HG02763 (cell line): ENCODE data around the gene LTBR.

Source experiments
- ATAC-seq: cut with Tn5 transposase; IDR thresholded peaks from one replicate; pipeline ENCODE4 v1.9.1; 2021; ENCODE audit warnings: mild to moderate bottlenecking, moderate library complexity; ENCODE audit not compliant: unreplicated experiment

Gene LTBR

DNA sequence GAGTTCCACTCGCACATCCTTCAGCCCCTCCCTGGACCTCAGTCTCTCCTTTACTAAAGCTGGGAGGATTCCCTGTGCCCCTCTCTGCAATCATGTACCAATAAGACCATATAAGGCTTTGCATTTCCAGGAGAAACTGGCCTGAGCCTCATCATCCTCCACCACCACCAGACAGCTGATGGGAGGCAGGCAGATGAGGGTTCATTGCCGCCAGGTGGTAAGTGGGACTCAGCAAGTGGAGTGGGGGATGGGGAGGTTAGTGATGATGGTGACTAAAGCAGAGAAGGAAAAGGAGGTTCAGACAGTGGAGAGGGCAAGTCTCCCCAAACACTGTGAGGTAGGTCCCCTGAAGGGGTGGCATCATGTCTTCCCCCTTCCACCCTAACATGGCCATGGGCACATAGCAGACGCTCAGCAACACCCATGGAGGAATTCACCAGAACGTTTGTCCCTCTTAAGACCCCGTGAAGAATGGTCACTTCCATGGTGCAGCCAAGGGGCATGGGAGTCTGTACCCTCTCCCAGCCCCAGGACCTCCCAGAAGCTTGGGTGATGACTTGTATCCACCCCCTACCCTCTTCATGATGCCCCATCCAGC is 37.6 kb upstream of the LTBR start:
- ATAC-seq = no peak

DNA sequence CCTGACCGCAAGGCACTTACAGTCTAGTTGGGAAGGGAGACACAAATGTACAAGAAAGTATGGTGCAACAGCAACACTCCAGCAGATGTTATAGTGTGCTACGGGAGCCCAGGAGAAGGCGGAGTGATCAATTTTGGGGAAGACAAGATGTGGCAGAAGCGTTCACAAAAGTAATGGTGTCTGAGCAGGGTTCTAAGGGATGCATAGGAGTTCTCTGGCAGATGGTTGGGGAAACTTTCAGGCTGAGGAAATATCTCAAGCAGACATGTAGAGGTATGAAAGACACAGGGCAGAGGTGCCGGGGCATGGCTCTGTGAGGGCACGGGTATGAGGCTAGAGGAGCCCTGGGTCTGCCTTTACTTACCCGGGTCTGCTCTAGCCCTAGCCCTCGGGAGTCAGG is 37.0 kb upstream of the LTBR start:
- ATAC-seq = no peak

DNA sequence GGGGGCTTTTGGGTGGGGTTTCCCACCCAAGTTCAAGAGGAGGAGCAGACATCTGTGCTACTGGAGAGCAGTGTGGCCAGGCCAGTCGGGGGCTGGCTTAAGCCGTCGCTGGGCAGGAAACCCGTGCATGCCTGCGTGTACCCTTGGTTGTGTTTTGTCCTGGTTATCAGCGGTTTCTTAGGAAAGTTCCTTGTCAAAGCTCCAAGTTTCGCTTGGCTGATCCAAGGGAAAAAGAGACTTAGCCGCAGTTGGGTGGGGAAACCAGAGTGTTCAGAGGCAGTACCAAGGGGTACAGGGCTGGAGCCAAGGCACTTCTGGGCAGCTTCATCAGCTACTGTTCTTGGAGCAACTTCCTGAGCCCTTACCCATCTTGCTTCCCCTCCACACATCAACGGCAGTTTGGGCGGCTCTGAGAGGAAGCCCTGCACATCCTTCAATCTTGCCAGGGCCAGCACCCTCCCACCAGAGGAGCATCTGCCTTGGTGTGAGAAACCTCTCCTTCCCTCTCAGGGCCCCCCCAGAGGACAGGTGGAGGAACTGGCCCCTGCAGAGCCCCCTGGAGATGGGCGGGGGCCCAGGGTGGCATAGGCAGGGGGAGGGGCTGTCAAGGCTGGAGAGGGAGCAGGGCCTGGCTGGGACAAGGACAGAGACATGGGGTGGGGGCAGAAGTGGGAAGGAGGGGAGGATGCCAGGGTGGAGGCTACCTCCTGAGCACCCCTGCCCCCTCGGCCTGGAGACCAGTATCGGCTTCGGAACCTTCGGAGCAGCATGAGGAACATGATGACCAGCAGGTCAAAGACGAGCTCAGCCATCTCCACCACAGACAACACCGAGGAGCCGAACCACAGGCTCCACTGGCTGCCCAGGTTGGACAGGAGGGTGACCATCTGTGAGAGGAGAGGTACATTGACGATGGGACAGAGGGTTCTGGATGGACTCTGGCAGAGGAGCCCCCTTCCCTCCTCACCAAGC is 36.3 kb upstream of the LTBR start:
- no peak for ATAC-seq

DNA sequence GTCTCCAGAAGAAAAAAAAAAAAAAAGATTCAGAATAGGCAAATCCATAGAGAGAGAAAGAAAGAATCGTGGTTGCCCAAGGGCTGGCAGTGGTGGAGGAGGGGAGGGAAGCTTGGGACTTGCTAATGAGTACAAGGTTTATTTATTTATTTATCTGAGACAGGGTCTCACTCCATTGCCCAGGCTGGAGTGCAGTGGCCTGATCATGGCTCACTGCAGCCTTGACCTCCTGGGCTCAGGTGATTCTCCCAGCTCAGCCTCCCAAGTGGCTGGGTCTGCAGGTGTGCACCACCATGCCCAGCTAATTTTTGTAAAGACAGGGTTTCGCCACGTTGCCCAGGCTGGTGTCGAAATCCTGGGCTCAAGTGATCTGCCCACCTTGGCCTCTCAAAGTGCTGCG is 32.3 kb upstream of the LTBR start:
- no peak for ATAC-seq

DNA sequence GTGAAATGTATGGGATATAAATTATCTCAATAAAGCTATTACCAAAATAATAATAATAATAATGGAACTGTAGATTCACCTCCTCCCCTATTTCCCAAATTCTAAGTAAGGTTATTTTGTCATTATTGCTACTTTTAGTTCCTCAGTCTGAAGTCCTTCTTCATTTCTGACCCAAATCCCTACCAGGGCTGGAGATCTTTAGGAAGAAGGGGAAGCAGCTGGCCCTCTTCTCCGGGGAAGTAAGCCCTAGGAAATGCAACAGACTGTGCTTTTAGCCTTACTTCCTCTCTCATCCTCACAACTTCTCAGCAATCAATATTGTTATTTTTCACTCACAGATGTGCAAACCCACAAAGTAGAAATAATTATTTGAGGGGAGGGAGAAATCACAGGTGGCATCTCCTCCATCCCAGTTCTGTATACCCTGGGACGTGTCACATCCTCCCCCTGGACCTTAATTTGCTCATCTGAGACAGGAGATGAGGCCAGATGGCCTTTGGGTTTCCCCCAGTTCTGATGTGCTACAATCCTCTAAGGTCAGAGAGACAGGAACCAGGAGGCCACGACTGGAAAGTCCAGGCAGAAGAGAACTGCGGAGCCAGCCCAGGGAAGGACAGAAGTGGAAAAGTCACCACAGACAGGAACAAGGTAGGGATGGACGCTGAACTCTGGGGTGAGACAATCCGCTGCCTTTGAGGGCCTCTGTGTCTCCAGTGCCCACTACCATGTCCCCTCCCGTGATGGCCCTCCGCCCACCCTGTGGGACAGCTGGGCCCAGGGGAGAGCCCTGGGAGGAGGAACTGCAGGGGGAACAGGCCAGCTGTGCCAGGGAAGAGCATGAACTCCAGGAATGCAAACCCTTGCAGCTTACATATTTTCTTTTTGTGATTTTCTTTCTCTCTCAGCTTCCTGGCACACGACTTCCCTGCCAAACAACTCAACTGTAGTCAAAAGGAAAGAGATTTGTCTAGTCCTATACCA is 31.5 kb upstream of the LTBR start:
- ATAC-seq = no peak

DNA sequence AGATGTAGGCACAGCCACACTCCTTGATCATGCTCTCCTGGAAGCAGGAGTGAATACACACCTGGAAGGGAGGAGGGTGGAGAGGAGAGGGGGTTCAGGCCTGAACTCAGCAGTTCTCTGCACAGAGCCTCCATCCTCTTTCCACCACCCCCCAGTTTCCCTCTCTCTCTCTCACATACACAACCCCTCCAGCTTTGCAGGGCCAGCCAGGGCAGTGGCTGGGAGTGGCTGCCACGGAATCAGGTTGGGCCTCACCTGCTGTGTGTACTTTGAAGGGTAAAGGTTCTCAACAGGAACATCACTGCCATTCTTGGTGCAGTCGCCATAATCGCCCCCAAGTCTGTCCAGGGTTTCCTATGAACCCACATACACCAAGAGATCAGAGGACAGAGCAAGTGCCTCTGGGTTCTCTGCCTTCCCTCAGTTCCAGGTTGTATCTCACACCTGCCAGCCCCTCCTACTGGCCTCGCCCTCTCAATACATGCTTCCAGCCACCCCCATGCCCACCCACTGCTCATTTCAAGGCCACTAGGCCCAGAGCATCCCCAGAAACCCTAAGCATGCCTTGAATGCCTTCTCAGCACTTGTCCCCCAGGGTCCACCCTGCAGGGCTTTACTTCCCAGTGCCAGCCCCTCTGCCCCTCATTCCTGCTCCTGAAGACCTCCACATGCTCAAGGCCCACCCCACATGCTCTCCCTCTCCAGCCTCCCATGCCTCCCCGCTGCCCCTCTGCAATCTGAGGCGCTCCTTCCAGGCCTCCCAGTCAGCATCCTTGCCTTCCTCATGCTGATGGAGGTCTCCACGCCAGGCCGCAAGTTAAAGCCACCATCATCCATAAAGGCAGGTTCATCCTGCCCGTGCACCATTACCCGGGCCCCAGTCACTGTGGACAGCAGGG is 29.2 kb upstream of the LTBR start:
- no peak for ATAC-seq

DNA sequence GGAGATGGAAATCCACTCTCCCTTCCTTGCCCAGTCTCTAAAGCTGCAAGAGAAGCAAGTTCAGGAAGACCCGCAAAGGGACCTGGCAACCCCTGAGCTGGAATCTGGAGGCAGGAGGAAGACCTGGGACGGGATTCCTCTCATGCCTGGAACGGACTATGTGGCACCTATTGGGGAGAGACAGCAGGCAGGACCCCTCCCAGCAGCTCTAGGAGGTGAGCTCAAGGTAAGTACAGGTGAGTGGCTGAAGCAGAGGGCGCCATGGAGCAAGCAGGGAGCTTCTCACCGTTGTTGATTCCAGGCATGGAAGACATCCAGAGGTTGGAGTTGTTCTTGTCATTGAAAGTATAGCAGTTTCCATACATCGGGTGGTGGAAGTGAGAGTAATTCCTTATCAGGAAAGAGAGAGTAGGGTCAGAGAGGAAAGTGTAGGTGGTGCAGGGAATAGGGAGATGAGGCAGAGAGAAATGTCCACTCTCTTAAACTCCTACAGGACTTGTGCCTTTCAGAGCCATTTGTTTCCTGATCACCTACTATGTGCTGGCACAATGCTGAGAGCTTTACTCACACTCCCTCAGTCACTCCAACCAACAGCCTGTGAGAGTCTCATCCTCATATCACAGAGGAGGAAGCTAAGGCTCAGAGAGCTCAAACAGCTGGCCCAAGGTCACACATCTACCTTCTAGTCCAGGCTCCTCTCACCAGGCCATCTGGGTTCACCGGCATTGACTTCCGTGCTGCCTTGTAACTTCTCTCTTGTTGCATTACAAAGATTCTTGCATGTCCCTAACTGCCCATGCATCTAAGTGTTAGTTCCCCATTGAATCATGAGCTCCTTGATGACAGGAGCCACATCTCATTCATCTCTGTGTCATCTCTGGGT is 28.2 kb upstream of the LTBR start:
- ATAC-seq = no peak

DNA sequence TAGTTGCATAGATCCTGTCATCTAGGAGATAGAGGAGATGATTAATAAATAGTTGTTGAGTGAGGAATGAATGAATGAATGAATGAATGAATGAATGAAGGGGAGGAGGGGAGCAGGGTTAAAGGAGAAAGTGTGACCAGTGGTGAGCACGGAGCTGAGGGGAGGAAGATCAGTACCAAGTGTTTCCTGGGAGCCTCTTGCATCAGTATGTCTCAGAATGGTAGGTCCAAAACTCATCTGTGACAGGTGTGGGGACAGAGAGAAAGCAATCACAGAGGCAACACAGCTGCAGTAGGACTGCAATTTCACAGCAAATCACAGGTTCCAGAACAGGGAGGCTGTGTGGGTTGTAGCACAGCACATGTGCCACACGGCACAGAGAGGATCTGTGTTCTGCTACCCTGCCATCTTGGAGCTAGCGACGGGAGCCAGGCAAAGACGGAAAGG is 27.6 kb upstream of the LTBR start:
- ATAC-seq = no peak

DNA sequence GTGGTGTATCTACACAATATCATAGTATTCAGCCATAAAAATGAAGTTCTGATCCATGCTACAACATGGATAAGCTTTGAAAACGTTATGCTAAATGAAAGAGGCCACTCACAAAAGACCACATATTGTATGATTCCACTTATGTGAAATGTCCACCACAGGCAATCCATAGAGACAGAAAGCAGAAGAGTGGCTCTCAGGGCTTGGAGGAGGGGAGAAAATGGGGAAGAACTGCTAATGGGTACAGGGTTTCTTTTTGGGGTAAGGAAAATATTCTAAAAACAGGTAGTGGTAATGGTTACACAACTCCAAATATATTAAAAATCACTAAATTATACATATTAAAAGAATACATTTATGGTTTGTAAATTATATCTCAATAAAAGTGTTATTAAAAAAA is 25.1 kb upstream of the LTBR start:
- ATAC-seq = no peak

DNA sequence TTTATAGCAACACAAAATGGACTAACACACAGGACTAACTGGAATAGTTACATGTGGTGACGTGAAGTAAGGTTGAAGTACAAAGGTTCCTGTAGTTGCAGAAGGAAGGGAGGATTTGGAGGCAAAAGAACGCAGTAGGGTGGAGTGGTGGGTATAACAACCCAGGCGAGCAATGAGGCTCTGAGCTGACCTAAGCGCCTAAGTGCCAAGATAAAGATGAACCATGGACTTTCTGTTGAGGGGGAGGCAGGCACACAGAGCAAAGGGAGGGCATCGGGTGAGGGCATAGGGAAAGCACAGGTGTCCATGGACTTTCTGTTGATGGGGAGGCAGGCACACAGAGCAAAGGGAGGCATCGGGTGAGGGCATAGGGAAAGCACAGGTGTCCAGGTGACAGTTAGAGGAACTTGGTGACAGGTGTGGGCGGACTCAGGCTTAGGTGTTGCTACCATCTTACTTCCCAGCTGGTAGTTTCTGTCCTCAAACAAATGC is 23.8 kb upstream of the LTBR start:
- ATAC-seq = no peak

DNA sequence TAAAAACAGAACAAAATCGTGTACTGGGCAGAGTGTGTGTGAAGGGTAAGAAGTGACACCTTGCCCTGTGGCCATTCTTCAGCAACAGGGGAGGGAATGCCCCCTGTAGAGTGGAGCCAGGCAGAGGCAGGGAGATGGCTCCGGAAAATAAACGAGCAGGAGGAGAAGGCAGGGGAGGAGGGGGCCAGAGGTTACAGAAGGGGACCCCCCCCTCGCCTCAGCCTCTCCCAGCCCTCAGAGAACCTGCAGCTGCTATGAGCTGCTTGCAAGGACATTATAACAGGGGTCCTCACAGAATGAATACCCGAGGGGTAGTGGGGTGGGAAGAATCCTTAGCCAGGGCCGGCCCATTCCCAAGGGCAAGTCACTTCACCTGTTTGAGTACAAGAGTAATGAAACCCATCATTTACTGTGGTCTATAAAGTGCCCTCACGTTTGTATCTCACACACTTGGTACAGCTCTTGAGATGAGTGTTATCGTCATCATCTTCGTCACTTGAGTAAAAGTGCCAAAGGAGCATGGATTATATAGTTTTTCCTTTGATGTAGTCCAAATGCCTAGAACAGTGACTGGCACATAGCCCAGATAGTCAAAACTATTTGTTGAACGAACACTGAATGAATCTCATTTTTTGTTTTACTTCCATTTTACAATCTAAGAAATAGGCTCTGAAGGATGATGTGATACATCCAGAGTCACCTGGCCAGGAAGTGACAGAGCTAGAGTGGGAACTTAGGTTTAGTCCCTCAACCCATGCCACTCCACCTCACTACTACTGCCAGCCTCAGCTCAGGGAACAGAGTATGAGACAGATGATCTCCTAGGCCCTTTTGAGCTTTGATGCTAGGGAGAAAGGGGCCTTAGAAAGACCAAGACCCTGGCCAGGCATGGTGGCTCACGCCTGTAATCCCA is 23.1 kb upstream of the LTBR start:
- ATAC-seq = no peak

DNA sequence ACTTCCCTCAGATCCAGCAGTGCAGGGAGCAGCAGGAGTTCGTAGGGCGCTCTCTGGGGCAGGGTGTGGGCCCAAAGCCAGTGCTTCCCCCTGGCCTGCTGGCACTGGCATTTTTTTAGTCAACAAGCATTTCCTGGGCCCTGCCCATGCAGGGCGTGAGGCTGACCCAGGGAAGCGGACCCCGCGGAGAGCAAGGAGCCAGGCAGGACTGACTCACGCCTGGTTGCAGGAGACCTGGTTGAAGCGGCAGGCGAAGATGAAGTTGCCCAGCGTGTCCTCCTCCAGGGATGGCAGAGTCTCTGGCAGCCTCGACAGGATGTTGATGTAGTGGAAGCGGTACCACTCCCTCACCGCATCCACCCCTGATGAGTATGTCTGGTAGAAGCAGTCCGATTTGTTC is 22.1 kb upstream of the LTBR start:
- no peak for ATAC-seq

DNA sequence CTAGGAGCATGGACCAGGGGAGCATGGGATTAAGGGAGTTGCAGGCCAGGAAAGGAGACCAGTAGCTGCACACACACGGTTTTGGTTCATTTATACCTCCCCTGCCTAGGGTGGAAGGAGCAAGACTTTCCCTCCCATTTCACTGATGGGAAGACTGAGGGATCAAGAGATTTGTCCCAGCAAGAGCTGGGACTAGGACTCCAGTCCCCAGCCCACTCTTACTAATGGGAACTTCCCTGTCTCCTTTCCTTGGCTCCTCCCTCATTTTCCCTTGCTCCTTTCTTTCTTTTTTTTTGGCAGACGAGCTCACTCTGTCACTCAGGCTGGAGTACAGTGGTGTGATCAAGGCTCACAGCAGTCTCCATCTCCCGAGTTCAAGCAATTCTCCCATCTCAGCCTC is 21.6 kb upstream of the LTBR start:
- ATAC-seq = no peak

DNA sequence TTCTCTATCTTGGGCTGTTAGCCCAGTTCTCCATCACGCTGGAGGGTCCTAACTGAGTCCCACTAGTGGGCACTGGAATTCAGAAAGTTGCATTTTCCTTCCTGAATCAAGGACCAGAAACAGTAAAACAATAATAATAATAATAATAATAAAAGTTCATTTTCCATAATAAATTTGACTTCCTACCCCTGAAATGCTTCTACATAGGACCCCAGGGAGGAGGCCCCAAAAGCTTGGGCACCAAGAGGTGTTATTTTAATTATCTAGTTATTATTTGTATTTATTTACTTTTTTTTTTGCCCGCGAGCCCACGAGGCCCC is 21.0 kb upstream of the LTBR start:
- ATAC-seq = no peak

DNA sequence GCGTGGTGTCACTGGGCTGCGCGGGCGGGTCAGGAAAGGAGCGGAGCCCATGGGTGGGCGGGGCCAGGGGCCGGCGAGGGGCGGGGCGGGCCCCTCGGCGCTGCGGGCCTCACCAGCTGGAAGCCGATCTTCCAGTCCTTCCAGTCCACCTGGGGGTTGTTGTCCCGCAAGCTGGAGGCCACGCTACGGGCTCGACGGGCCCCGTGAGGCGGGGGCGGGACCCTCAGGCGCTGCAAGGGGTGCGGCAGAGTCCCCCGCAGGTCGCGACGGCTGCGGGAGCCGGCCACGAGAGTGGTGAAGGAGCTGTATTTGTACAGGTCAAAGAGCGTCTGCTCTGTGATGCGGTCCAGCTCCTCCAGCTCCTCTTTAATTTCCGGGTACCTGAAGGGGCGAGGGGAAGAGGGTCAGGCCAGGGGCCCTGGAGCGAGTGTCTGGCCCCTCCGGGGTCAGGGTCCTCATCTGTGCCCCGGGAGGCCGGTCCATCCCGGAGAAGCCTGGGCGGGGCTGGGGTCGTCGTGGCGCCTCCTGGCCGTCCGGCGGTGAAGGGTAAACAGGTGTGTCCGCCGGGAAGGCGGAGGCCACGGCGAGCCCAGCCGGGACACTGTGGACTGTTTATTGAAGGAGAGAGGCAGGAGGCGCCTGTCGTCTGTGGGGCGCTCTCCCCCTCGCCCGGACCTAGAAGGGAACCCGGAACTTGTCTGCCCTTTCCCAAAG is 20.5 kb upstream of the LTBR start:
- ATAC-seq = no peak

DNA sequence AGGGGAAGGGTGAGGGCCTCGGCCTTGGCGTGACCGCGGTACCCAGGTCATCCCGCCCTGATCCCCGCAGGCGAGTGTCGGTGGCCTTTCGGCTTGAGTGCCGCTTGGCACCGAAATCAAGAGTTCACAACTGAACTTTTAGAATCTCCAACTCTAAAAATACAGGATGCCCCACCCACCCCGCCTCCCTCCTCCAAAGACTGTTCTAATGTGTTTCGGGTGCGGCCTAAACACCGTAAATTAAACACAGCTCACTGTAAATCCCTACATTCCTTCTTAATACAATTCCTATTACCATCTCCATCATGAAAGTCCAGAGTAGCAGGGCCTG is 20.0 kb upstream of the LTBR start:
- no peak for ATAC-seq

DNA sequence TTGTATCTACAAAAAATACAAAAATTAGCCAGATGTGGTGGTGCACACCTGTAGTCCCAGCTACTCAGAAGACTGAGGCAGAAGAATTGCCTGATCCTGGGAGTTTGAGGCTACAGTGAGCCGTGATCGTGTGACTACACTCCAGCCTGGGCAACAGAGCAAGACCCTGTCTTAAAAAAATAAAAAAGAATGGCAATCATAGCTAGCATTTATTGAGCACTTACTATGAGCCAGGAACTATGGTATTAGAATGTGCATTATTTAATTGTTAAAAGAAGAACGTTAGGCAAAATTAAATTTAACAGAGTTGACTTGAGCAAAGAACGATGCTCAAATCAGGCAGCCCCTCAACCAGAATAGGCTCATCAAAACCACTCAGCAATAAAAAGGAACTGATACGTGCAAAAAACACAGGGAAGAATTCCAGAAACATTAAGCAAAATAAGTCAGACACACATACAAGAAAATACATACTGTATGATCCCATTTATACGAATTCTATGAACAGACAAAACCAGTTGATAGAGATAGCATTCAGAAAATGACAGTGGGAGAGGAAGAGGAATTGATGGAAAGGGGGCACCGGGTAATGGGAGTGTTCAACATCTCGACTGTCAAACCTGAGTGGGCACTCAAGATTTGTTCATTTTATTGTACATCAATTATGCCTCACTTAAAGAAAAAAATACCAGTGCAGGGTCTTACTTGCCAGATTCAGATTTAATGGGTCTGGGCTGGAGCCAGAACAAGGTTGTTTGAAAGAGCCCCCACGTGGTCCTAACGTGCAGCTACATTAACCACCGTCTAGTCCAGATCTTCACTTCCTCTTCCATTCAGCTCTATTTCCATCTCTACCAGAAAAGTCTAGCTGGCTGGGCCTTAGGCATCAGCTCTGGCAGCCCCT is 16.6 kb upstream of the LTBR start:
- ATAC-seq = no peak
